Heart left ventricle (tissue), 16 donors: Measurements from ENCODE around the gene CDKN1C. TPM values are rescaled to one million over a fixed set of nuclear protein-coding genes. Genes with fewer than 3 reads are reported as not detected.

ENCODE experiments used
- ATAC-seq, 4 donors: fragments of 200-7000 bp; cut with Tn5 transposase; one replicate each; pipeline ENCODE4 v1.9.1; 2020 to 2022; ENCODE audit warnings: moderate library complexity in 4 of 4, mild to moderate bottlenecking in 3 of 4, moderate number of reproducible peaks in 1 of 4
- DNase-seq, 5 donors: peaks; one replicate each; pipeline ENCODE4 v3.0.0-alpha.2; 2020
- H3K27ac ChIP-seq, 12 donors: fragments of 200-600 bp; sonication (generic) in 4 of 12; one replicate each; pipeline versions ENCODE4 v1.5.0 to v1.8.0; 2016 to 2022; ENCODE audit warnings: mild to moderate bottlenecking in 2 of 12
- H3K27me3 ChIP-seq, 9 donors: fragments of 200-600 bp; sonication (generic) in 2 of 9; one replicate each; pipeline versions ENCODE4 v1.5.1 to v1.8.0; 2016 to 2022; ENCODE audit warnings: mild to moderate bottlenecking in 3 of 9
- H3K36me3 ChIP-seq, 9 donors: fragments of 200-600 bp; sonication (generic) in 2 of 9; one replicate each; pipeline versions ENCODE4 v1.5.0 to v1.8.0; 2018 to 2022; ENCODE audit warnings: mild to moderate bottlenecking in 2 of 9
- H3K4me1 ChIP-seq, 12 donors: fragments of 200-600 bp; sonication (generic) in 4 of 12; one replicate each; pipeline versions ENCODE4 v1.5.0 to v1.8.0; 2016 to 2022; ENCODE audit warnings: mild to moderate bottlenecking in 3 of 12
- H3K4me3 ChIP-seq, 12 donors: fragments of 200-600 bp; sonication (generic) in 4 of 12; one replicate each; pipeline versions ENCODE4 v1.5.0 to v1.8.0; 2017 to 2022; ENCODE audit warnings: mild to moderate bottlenecking in 9 of 12, moderate library complexity in 4 of 12
- H3K9me3 ChIP-seq, 12 donors: fragments of 200-600 bp; sonication (generic) in 4 of 12; one replicate each; pipeline versions ENCODE4 v1.5.0 to v1.8.0; 2016 to 2022; ENCODE audit warnings: mild to moderate bottlenecking in 1 of 12
- CTCF ChIP-seq, 12 donors: fragments of 200-600 bp; sonication (generic) in 4 of 12; IDR thresholded peaks; one replicate each; pipeline versions ENCODE4 v1.5.0 to v1.8.0; 2018 to 2022; ENCODE audit warnings: antibody characterized with exemption in 12 of 12, mild to moderate bottlenecking in 5 of 12
- POLR2A ChIP-seq, 2 donors: fragments of 450-650 bp; IDR thresholded peaks; one replicate each; pipeline ENCODE4 v1.6.1; 2017; ENCODE audit warnings: antibody characterized with exemption in 2 of 2, mild to moderate bottlenecking in 2 of 2, moderate library complexity in 2 of 2
- WGBS, 4 donors: extraction: QIAGEN DNeasy Blood & Tissue Kit in 2 of 4; methylation state at CpG; one replicate each; pipeline versions ENCODE4 v1.1.5 to v1.1.7; 2013 to 2018; 5-methylcytosine and 5-hydroxymethylcytosine counted together
- intact Hi-C, 10 donors: fragments of 100-400 bp; cut with DNase I; formaldehyde crosslinking; loops; one replicate each; pipeline versions ENCODE4 v1.11.1 to v1.14.2; 2022
- polyA plus RNA-seq, 2 donors: library from polyadenylated mRNA; stranded (reverse); fragments of 200-250 nt; gene quantifications; one replicate each; pipeline ENCODE4 v1.2.3, GENCODE V29; 2013
- total RNA-seq, 9 donors: library from RNA; depleted of rRNA in 2 of 9; stranded (reverse); fragments of >200 nt in 2 of 9; fragmentation: NEBNext Ultra II Directional in 3 of 9; extraction: Animal tissue kit (Norgen Biotek cat#: 25700) in 3 of 9; gene quantifications; one replicate each; pipeline versions ENCODE4 v1.1.0 to v1.2.4, GENCODE V29; 2016 to 2023
- donor health status: ischemic (EF 13 %, LVEDD 7.1; RV severe dilation, severe dysfunction).
- donor health status: healthy with polysubstance abuse.
- donor health status: DM: no; HTN: yes; CAD: no.
- donor health status: DM: no; HTN: no; CAD: no.
- donor health status: ischemic (EF 25% LVEDD 6.9; RV normal size, moderate dysfunction).
- donor health status: ischemic (EF 25% LVEDD 5.7; RV mildly dilated, moderate dysfunction).
- donor health status: healthy.
- donor health status: DM: yes; HTN: yes; CAD: no.
- donor health status: ischemic (EF 35%, LVEDD 5.7; RV mildly dilated, moderate dysfunction).
- donor health status: nonischemic (EF 11% LVEDD 7.7; RV severe dilation, severe dysfunction).
- donor health status: DM: yes; HTN: yes; CAD: no.
- donor health status: PGD.
- donor health status: ischemic (EF 29% LVEDD 5.4; RV normal size, mild dysfunction).
- donor health status: nonischemic (EF 23%, LVEDD 6.1; RV moderate dilation, normal function).

The CDKN1C gene
- total and polyA plus RNA-seq, 11 donors = 18.8 to 42.5 (median 33.4) TPM

GRCh38 chr11:2860636-2861035 is 24.9 kb downstream of the CDKN1C start:
- Histone ChIP-seq H3K9me3 (no peaks in the 10 kb centered on the region), H3K27me3 (peaks cover 0 to 26% (median 8%) of the 10 kb centered on the region in 9 donors), H3K27ac (no peak overlapping the region), H3K4me1 (peaks cover 0 to 16% (median 5%) of the 10 kb centered on the region in 12 donors), H3K36me3 (no peaks in the 10 kb centered on the region), H3K4me3 (no peak overlapping the region)
- intact Hi-C loops = loop anchor here in 1 of 10 donors (10.0 kb wide), 1 partner anchor 46 kb away; no protein-coding TSS in a partner anchor
- TF ChIP-seq CTCF (IDR thresholded peaks at IDR 0.05) (no peak), POLR2A (IDR thresholded peaks at IDR 0.05) (no peak)
- WGBS, 4 donors = 82 to 91% (median 89%) methylated on average over 5 to 7 of the region's 7 CpGs
- no peak for ATAC-seq
- no peak for DNase-seq

GRCh38 chr11:2859699-2860037 is 25.9 kb downstream of the CDKN1C start:
- no peak overlapping the region for H3K4me3 ChIP-seq

GRCh38 chr11:2858995-2859698 is 26.4 kb downstream of the CDKN1C start:
- intact Hi-C loops = no loop called here
- Histone ChIP-seq H3K9me3 (no peaks in the 10 kb centered on the region), H3K36me3 (no peaks in the 10 kb centered on the region), H3K4me1 (peaks cover 0 to 16% (median 5%) of the 10 kb centered on the region in 12 donors), H3K4me3 (no peak overlapping the region), H3K27me3 (peaks cover 0 to 25% (median 8%) of the 10 kb centered on the region in 9 donors), H3K27ac (no peak overlapping the region)
- TF ChIP-seq CTCF (IDR thresholded peaks at IDR 0.05) = no peak
- TF ChIP-seq POLR2A (IDR thresholded peaks at IDR 0.05) = no peak
- WGBS, 4 donors = 87 to 92% (median 89%) methylated on average over 11 to 16 of the region's 16 CpGs
- DNase-seq (no peak), ATAC-seq (no peak)

More at GRCh38 chr11:2859699-2860037, 25.9 kb downstream of the CDKN1C start:
- H3K9me3 ChIP-seq = no peaks in the 10 kb centered on the region
- peaks cover 0 to 26% (median 8%) of the 10 kb centered on the region in 9 donors for H3K27me3 ChIP-seq
- intact Hi-C loops = loop anchor here in 1 of 10 donors (10.0 kb wide), 1 partner anchor 45 kb away; no protein-coding TSS in a partner anchor
- no peaks in the 10 kb centered on the region for H3K36me3 ChIP-seq
- ATAC-seq = no peak
- 93 to 96% (median 96%) methylated on average over 9 to 10 of the region's 10 CpGs for WGBS, 4 donors
- TF ChIP-seq CTCF (IDR thresholded peaks at IDR 0.05) (no peak), POLR2A (IDR thresholded peaks at IDR 0.05) (no peak)
- peaks cover 0 to 16% (median 5%) of the 10 kb centered on the region in 12 donors for H3K4me1 ChIP-seq
- no peak overlapping the region for H3K27ac ChIP-seq
- DNase-seq = no peak

GRCh38 chr11:2857918-2858317 is 27.7 kb downstream of the CDKN1C start:
- intact Hi-C loops = no loop called here
- Histone ChIP-seq H3K4me3 (no peak overlapping the region), H3K36me3 (no peaks in the 10 kb centered on the region), H3K4me1 (peaks cover 0 to 10% (median under 1%) of the 10 kb centered on the region in 12 donors), H3K9me3 (no peaks in the 10 kb centered on the region), H3K27me3 (peaks cover 0 to 18% (median 7%) of the 10 kb centered on the region in 9 donors), H3K27ac (no peak overlapping the region)
- no peak for TF ChIP-seq POLR2A (IDR thresholded peaks at IDR 0.05)
- TF ChIP-seq CTCF (IDR thresholded peaks at IDR 0.05) = no peak
- DNase-seq = no peak
- no peak for ATAC-seq
- WGBS, 4 donors = 85 to 91% (median 86%) methylated on average over 4 to 18 of the region's 18 CpGs
